Gastroesophageal sphincter (tissue), 4 donors: Measurements from ENCODE around the gene FOXP4. TPM values are rescaled to one million over a fixed set of nuclear protein-coding genes. Genes with fewer than 3 reads are reported as not detected.

Experiments used
- ATAC-seq: fragments of 150-250 bp; one replicate; pipeline ENCODE4 v1.9.1; 2016; ENCODE audit warnings: mild to moderate bottlenecking, moderate library complexity
- H3K27ac ChIP-seq, 4 donors: fragments of 200-600 bp; sonication (generic) in 3 of 4; 1 replicate in 3 of 4; 2 replicates in 1 of 4; pipeline ENCODE4 v1.5.1; 2016 to 2019
- H3K27me3 ChIP-seq: fragments of 200-600 bp; sonication (generic); one replicate; pipeline ENCODE4 v1.5.1; 2019
- H3K36me3 ChIP-seq, 2 donors: fragments of 200-600 bp; sonication (generic); one replicate each; pipeline ENCODE4 v1.5.1; 2019; ENCODE audit warnings: control low read depth in 1 of 2
- H3K4me1 ChIP-seq, 3 donors: fragments of 200-600 bp; sonication (generic); 1 replicate in 2 of 3; 2 replicates in 1 of 3; pipeline ENCODE4 v1.5.1; 2016 to 2019; ENCODE audit warnings: control low read depth in 2 of 3
- H3K4me3 ChIP-seq, 2 donors: fragments of 200-600 bp; sonication (generic); one replicate each; pipeline ENCODE4 v1.5.1; 2019; ENCODE audit warnings: mild to moderate bottlenecking in 1 of 2, moderate library complexity in 1 of 2
- H3K9me3 ChIP-seq, 3 donors: fragments of 200-600 bp; sonication (generic); one replicate each; pipeline ENCODE4 v1.5.1; 2017 to 2019; ENCODE audit warnings: control low read depth in 2 of 3
- EP300 ChIP-seq: sonication (generic); formaldehyde crosslinking; IDR thresholded peaks from one replicate; pipeline ENCODE4 v1.6.1; 2017; ENCODE audit warnings: antibody characterized with exemption, mild to moderate bottlenecking
- POLR2A ChIP-seq, 2 donors: fragments of 450-650 bp; IDR thresholded peaks; one replicate each; pipeline ENCODE4 v1.6.1; 2017; ENCODE audit warnings: antibody characterized with exemption in 2 of 2, mild to moderate bottlenecking in 2 of 2, moderate library complexity in 1 of 2
- POLR2AphosphoS5 ChIP-seq: sonication (generic); formaldehyde crosslinking; IDR thresholded peaks from one replicate; pipeline ENCODE4 v1.6.1; 2017; ENCODE audit warnings: antibody characterized with exemption
- WGBS, 2 donors: methylation state at CpG; one replicate each; pipeline ENCODE4 v1.1.5; 2018; ENCODE audit warnings: low coverage in 1 of 2; 5-methylcytosine and 5-hydroxymethylcytosine counted together
- total RNA-seq, 4 donors: library from RNA; depleted of rRNA; stranded (reverse); fragments of >200 nt; gene quantifications; one replicate each; pipeline ENCODE4 v1.1.0, GENCODE V29; 2016
- TF ChIP-seq, protein P1 (sequence below), 4 experiments: fragments of 200-600 bp in 2 of 4; fragments of 450-650 bp in 2 of 4; sonication (generic) in 1 of 4; IDR thresholded peaks; one replicate each; pipeline ENCODE4 v1.5.1; 2017 to 2019; ENCODE audit warnings: antibody characterized with exemption in 4 of 4, mild to moderate bottlenecking in 2 of 4, moderate library complexity in 2 of 4

FOXP4 gene
- total RNA-seq, 4 donors from 2014 or later = 8.2 to 25.8 (median 11.7) TPM

DNA sequence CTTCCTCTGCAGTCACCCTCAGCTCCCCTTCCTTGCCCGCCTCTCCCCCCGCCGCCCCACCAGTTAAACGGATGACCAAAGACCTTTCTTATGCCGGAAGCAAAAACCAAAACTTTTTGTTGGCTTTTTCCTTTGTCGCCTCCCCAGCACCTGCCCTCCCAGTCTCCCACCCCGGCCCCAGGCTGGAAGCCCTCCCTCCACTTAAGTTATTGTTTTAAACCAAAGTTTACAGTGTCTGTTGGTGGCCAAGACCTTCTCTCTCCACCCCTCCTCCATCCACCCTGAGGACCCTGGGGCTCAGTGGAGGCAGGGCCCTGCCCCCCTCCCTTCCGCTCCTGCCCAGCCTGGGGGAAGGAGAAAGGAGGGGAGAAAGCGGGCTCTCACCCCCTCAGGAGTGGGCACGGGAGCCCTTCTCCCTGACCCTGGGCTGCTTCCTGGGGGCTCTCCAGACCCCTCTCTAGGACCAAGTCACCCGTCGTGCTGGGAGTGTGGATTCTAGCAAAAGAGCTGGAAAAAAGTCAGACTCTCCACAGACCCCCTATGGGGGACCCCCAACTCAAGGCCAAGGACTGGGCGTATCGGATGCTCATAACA lies 53.8 kb downstream of the FOXP4 start:
- H3K9me3 ChIP-seq = no peaks in the 10 kb centered on the region
- peaks cover 0 to 18% (median 5%) of the 10 kb centered on the region in 3 donors for H3K4me1 ChIP-seq
- no peak for ATAC-seq
- H3K27ac ChIP-seq = no peak overlapping the region
- peaks cover 0 to 54% of the 10 kb centered on the region in 2 donors for H3K36me3 ChIP-seq
- WGBS, 2 donors = 81% methylated on average over 5 of the region's 14 CpGs; no CpG with 5 or more reads in 1 of the 2 donors
- TF ChIP-seq POLR2A (IDR thresholded peaks at IDR 0.05) (no peak), EP300 (no peak), POLR2AphosphoS5 (no peak)
- TF ChIP-seq, protein P1, sequence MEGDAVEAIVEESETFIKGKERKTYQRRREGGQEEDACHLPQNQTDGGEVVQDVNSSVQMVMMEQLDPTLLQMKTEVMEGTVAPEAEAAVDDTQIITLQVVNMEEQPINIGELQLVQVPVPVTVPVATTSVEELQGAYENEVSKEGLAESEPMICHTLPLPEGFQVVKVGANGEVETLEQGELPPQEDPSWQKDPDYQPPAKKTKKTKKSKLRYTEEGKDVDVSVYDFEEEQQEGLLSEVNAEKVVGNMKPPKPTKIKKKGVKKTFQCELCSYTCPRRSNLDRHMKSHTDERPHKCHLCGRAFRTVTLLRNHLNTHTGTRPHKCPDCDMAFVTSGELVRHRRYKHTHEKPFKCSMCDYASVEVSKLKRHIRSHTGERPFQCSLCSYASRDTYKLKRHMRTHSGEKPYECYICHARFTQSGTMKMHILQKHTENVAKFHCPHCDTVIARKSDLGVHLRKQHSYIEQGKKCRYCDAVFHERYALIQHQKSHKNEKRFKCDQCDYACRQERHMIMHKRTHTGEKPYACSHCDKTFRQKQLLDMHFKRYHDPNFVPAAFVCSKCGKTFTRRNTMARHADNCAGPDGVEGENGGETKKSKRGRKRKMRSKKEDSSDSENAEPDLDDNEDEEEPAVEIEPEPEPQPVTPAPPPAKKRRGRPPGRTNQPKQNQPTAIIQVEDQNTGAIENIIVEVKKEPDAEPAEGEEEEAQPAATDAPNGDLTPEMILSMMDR (IDR thresholded peaks at IDR 0.05) = no peak
- no peak overlapping the region for H3K4me3 ChIP-seq
- H3K27me3 ChIP-seq = no peaks in the 10 kb centered on the region

DNA sequence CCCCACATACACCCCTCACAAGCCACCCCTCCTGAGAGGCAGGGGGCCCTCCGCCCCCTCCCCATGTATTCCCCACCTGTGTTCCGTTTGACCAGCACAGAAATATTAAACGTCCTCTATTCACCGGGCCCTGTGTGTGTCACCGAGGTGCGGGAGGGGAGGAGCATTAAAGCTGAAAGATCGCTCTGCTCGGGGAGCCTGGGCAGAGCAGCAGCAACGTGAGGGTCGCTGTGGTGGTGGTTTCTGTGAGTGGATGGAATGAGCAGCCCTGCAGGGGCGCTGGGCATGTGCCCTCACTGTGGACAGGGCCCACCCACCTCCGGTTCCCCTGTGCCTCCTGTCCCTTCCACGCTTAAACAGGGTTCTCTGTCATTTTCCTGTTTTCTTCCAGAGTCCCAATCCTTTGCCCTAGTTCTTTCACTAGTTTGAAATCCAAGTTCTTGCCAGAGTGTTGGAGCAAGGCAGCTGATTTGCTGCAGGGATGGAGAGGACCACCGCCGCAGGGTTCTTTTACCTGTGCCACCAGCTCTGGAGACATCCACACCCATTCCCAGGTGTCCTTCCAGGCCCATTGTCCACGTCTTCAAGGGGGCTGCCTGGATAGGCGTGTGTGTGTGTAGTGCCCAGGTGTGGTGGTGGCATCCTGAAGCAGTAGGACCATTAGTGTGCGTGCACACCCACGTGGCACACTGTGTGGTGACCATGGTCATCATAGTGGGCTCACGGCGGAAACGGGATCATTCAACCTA lies 54.5 kb downstream of the FOXP4 start:
- Histone ChIP-seq H3K4me3 (no peak overlapping the region), H3K36me3 (peaks cover 0 to 47% of the 10 kb centered on the region in 2 donors), H3K27me3 (no peaks in the 10 kb centered on the region), H3K9me3 (no peaks in the 10 kb centered on the region), H3K4me1 (peaks cover 0 to 18% (median 5%) of the 10 kb centered on the region in 3 donors), H3K27ac (no peak overlapping the region)
- 64 to 71% methylated on average over 3 to 12 of the region's 22 CpGs for WGBS, 2 donors
- TF ChIP-seq EP300 (no peak), POLR2A (IDR thresholded peaks at IDR 0.05) (no peak), POLR2AphosphoS5 (no peak)
- TF ChIP-seq, protein P1 (IDR thresholded peaks at IDR 0.05) = no peak
- ATAC-seq = no peak

DNA sequence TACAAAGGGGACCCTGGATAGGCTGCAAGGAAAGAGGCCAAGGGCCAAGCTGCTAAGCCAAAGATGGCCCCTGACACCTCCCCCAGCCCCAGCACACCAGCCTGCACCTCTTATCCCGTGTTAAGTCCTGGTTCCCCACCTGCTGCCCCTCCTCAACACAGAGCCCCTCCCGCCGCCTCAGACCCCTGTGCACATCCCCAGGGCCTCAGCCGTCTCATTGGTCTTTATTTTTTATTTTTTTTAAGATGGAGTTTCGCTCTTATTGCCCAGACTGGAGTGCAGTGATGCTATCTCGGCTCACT lies 55.0 kb downstream of the FOXP4 start:
- Histone ChIP-seq H3K4me3 (no peak overlapping the region), H3K9me3 (no peaks in the 10 kb centered on the region), H3K36me3 (peaks cover 0 to 41% of the 10 kb centered on the region in 2 donors), H3K27ac (no peak overlapping the region), H3K27me3 (no peaks in the 10 kb centered on the region), H3K4me1 (peaks cover 0 to 18% (median 5%) of the 10 kb centered on the region in 3 donors)
- no peak for ATAC-seq
- WGBS, 2 donors = 90 to 92% methylated on average over 4 to 6 of the region's 6 CpGs
- TF ChIP-seq EP300 = no peak
- no peak for TF ChIP-seq POLR2A (IDR thresholded peaks at IDR 0.05)
- TF ChIP-seq POLR2AphosphoS5 = no peak
- TF ChIP-seq, protein P1 (IDR thresholded peaks at IDR 0.05) = no peak

DNA sequence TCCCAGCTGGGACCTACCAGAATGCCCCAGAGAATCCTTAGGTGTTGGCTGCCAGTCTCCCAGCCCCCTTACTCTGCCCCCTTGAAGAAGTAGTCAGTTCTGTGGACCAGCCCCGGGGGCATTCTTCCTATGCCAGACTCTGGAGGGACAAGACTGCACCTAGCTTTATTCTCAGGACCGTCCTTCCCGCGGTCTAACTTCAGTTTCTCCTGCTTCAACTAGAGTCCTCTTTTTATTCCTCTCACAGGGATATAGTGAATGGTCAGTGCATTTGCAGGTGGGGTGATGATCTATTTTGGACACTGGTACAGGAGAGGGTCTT lies 56.2 kb downstream of the FOXP4 start:
- 57 to 72% methylated on average over 3 to 4 of the region's 4 CpGs for WGBS, 2 donors
- Histone ChIP-seq H3K9me3 (no peaks in the 10 kb centered on the region), H3K4me3 (no peak overlapping the region), H3K4me1 (peaks cover 0 to 18% (median 5%) of the 10 kb centered on the region in 3 donors), H3K27me3 (no peaks in the 10 kb centered on the region), H3K36me3 (peaks cover 0 to 29% of the 10 kb centered on the region in 2 donors), H3K27ac (peak overlapping the region in 2 of 4 donors; percentile 12 to 51)
- TF ChIP-seq EP300 (no peak), POLR2A (IDR thresholded peaks at IDR 0.05) (no peak), POLR2AphosphoS5 (no peak)
- TF ChIP-seq, protein P1 (IDR thresholded peaks at IDR 0.05) = no peak
- ATAC-seq = no peak
